Activated T-helper 2 cell treated with anti-CD3 and anti-CD28 coated beads, Interferon-gamma antibody, Interleukin-2, Interleukin-4, amounts not matched to agents 10 μg/mL and 5 μg/mL and 100 μg/mL, durations not matched to agents 14 hours and 24 hours and 36 hours (primary cell): ENCODE data around the gene SAPCD2. TPM values are rescaled to one million over a fixed set of nuclear protein-coding genes. Genes with fewer than 3 reads are reported as not detected.

Source experiments
- DNase-seq: peaks from one replicate; pipeline ENCODE4 v3.0.0; 2021; ENCODE audit warnings: low spot score
- H3K27ac Mint-ChIP-seq: one replicate; pipeline ENCODE4 v1.8.0; 2021; ENCODE audit warnings: mixed read lengths
- H3K27me3 Mint-ChIP-seq: one replicate; pipeline ENCODE4 v1.8.0; 2021; ENCODE audit warnings: low read depth, mixed read lengths
- H3K36me3 Mint-ChIP-seq: one replicate; pipeline ENCODE4 v1.8.0; 2021; ENCODE audit warnings: low read depth, mixed read lengths
- H3K4me1 Mint-ChIP-seq: one replicate; pipeline ENCODE4 v1.8.0; 2021; ENCODE audit warnings: low read depth, mixed read lengths
- H3K4me3 Mint-ChIP-seq: one replicate; pipeline ENCODE4 v1.8.0; 2021; ENCODE audit warnings: low read depth, mild to moderate bottlenecking, moderate library complexity, mixed read lengths
- H3K9me3 Mint-ChIP-seq: one replicate; pipeline ENCODE4 v1.8.0; 2021; ENCODE audit warnings: mixed read lengths
- intact Hi-C: fragments of 100-400 bp; cut with micrococcal nuclease; formaldehyde crosslinking; loops from one replicate; pipeline ENCODE4 v1.15.1; 2023
- total RNA-seq: library from RNA; stranded (reverse); gene quantifications from 2 replicates; pipeline ENCODE4 v1.2.3, GENCODE V29; 2022

Gene SAPCD2
- total RNA-seq, 1 donor from 2014 or later: 26.5 TPM

- peaks cover 2% of the 10 kb centered on the region for H3K27me3 Mint-ChIP-seq
- intact Hi-C loops: loop anchor here (10.0 kb wide), 2 partner anchors 76 to 496 kb away; partner anchors contain the start of gene LCN12
- DNase-seq: no peak
- H3K27ac Mint-ChIP-seq: no peak overlapping the region
- H3K36me3 Mint-ChIP-seq: no peaks in the 10 kb centered on the region
- peaks cover 39% of the 10 kb centered on the region for H3K4me1 Mint-ChIP-seq
- H3K9me3 Mint-ChIP-seq: no peaks in the 10 kb centered on the region
- H3K4me3 Mint-ChIP-seq: peak overlapping the region; percentile 17
Observed at GRCh38 chr9:137030538-137031527, 39.5 kb downstream of the SAPCD2 start.

- H3K27me3 Mint-ChIP-seq: peaks cover 2% of the 10 kb centered on the region
- intact Hi-C loops: loop anchor here (10.0 kb wide), 2 partner anchors 75 to 495 kb away; partner anchors contain the start of gene LCN12
- DNase-seq: no peak
- no peaks in the 10 kb centered on the region for H3K36me3 Mint-ChIP-seq
- H3K9me3 Mint-ChIP-seq: no peaks in the 10 kb centered on the region
- no peak overlapping the region for H3K4me3 Mint-ChIP-seq
- H3K4me1 Mint-ChIP-seq: peaks cover 35% of the 10 kb centered on the region
- H3K27ac Mint-ChIP-seq: no peak overlapping the region
Observed at GRCh38 chr9:137030006-137030405, 40.4 kb downstream of the SAPCD2 start.

GRCh38 chr9:137029058-137029936 is 41.1 kb downstream of the SAPCD2 start:
- intact Hi-C loops: loop anchor here (5.0 kb wide), 1 partner anchor 37 kb away; the partner anchor contains the start of gene PAXX
- Mint-ChIP-seq H3K4me3 (peak overlapping the region; percentile 73), H3K27ac (peak overlapping the region; percentile 47), H3K9me3 (no peaks in the 10 kb centered on the region), H3K27me3 (peaks cover 2% of the 10 kb centered on the region), H3K4me1 (peaks cover 28% of the 10 kb centered on the region), H3K36me3 (no peaks in the 10 kb centered on the region)
- DNase-seq: peak; percentile 61

- no peak overlapping the region for H3K27ac Mint-ChIP-seq
- no peaks in the 10 kb centered on the region for H3K36me3 Mint-ChIP-seq
- peaks cover 28% of the 10 kb centered on the region for H3K4me1 Mint-ChIP-seq
- H3K9me3 Mint-ChIP-seq: no peaks in the 10 kb centered on the region
- peak overlapping the region; percentile 73 for H3K4me3 Mint-ChIP-seq
- intact Hi-C loops: loop anchor here (5.0 kb wide), 1 partner anchor 36 kb away; the partner anchor contains the start of gene PAXX
- peaks cover 2% of the 10 kb centered on the region for H3K27me3 Mint-ChIP-seq
- DNase-seq: peak; percentile 65
Observed at GRCh38 chr9:137028263-137029057, 41.9 kb downstream of the SAPCD2 start.

- Mint-ChIP-seq H3K36me3 (no peaks in the 10 kb centered on the region), H3K9me3 (no peaks in the 10 kb centered on the region), H3K27me3 (peaks cover 2% of the 10 kb centered on the region), H3K4me3 (peak within 1 kb of the TSS; percentile 79), H3K4me1 (peaks cover 26% of the 10 kb centered on the region), H3K27ac (peak within 1 kb of the TSS; percentile 52)
- intact Hi-C loops: loop anchor here (5.0 kb wide), 1 partner anchor 35 kb away; the partner anchor contains the start of gene PAXX
- no peak for DNase-seq
Observed at GRCh38 chr9:137027369-137028262, 42.7 kb downstream of the SAPCD2 start, which contains the start of gene ABCA2. ABCA2 (minus strand) TSS chr9:137028237; CDS start chr9:137028140, 97 bp downstream.

- no peak for DNase-seq
- peaks cover 2% of the 10 kb centered on the region for H3K27me3 Mint-ChIP-seq
- H3K27ac Mint-ChIP-seq: no peak overlapping the region
- H3K36me3 Mint-ChIP-seq: no peaks in the 10 kb centered on the region
- peak overlapping the region; percentile 79 for H3K4me3 Mint-ChIP-seq
- H3K4me1 Mint-ChIP-seq: peaks cover 20% of the 10 kb centered on the region
- intact Hi-C loops: loop anchor here (5.0 kb wide), 1 partner anchor 35 kb away; the partner anchor contains the start of gene PAXX
- no peaks in the 10 kb centered on the region for H3K9me3 Mint-ChIP-seq
Observed at GRCh38 chr9:137026828-137027227, 43.5 kb downstream of the SAPCD2 start.

GRCh38 chr9:137026384-137026783 is 44.0 kb downstream of the SAPCD2 start:
- DNase-seq: no peak
- H3K27ac Mint-ChIP-seq: no peak overlapping the region
- intact Hi-C loops: loop anchor here (5.0 kb wide), 1 partner anchor 34 kb away; the partner anchor contains the start of gene PAXX
- no peak overlapping the region for H3K4me3 Mint-ChIP-seq
- H3K9me3 Mint-ChIP-seq: no peaks in the 10 kb centered on the region
- no peaks in the 10 kb centered on the region for H3K36me3 Mint-ChIP-seq
- H3K4me1 Mint-ChIP-seq: peaks cover 19% of the 10 kb centered on the region
- peaks cover 2% of the 10 kb centered on the region for H3K27me3 Mint-ChIP-seq

- Mint-ChIP-seq H3K36me3 (no peaks in the 10 kb centered on the region), H3K27me3 (peaks cover 2% of the 10 kb centered on the region), H3K27ac (no peak overlapping the region), H3K4me1 (peaks cover 15% of the 10 kb centered on the region), H3K4me3 (no peak overlapping the region), H3K9me3 (no peaks in the 10 kb centered on the region)
- intact Hi-C loops: loop anchor here (5.0 kb wide), 1 partner anchor 33 kb away; the partner anchor contains the start of gene PAXX
- no peak for DNase-seq
Observed at GRCh38 chr9:137025517-137025966, 44.8 kb downstream of the SAPCD2 start.

- no peaks in the 10 kb centered on the region for H3K36me3 Mint-ChIP-seq
- intact Hi-C loops: no loop called here
- H3K4me3 Mint-ChIP-seq: no peak overlapping the region
- H3K9me3 Mint-ChIP-seq: no peaks in the 10 kb centered on the region
- H3K27ac Mint-ChIP-seq: no peak overlapping the region
- peaks cover 2% of the 10 kb centered on the region for H3K27me3 Mint-ChIP-seq
- peaks cover 2% of the 10 kb centered on the region for H3K4me1 Mint-ChIP-seq
- DNase-seq: no peak
Observed at GRCh38 chr9:137023583-137023991, 46.8 kb downstream of the SAPCD2 start.

GRCh38 chr9:137023157-137023556 is 47.2 kb downstream of the SAPCD2 start:
- no peak for DNase-seq
- peaks cover 2% of the 10 kb centered on the region for H3K27me3 Mint-ChIP-seq
- intact Hi-C loops: no loop called here
- no peaks in the 10 kb centered on the region for H3K36me3 Mint-ChIP-seq
- no peak overlapping the region for H3K27ac Mint-ChIP-seq
- no peak overlapping the region for H3K4me3 Mint-ChIP-seq
- H3K9me3 Mint-ChIP-seq: no peaks in the 10 kb centered on the region
- H3K4me1 Mint-ChIP-seq: peaks cover 2% of the 10 kb centered on the region

GRCh38 chr9:137022662-137023008 is 47.7 kb downstream of the SAPCD2 start:
- H3K36me3 Mint-ChIP-seq: no peaks in the 10 kb centered on the region
- DNase-seq: no peak
- intact Hi-C loops: loop anchor here (1.0 kb wide), 1 partner anchor 44 kb away; no protein-coding TSS in a partner anchor
- H3K9me3 Mint-ChIP-seq: no peaks in the 10 kb centered on the region
- H3K4me3 Mint-ChIP-seq: no peak overlapping the region
- no peak overlapping the region for H3K27ac Mint-ChIP-seq
- peaks cover 2% of the 10 kb centered on the region for H3K4me1 Mint-ChIP-seq
- peaks cover 2% of the 10 kb centered on the region for H3K27me3 Mint-ChIP-seq
